DOHH2 (cell line): ENCODE data around the gene CFAP119.

Experiments
- EZH2phosphoT487 ChIP-seq: fragments of 200-600 bp; sonication (generic); IDR thresholded peaks from 2 replicates; pipeline ENCODE4 v1.6.1; 2017; ENCODE audit warnings: borderline replicate concordance, mild to moderate bottlenecking, antibody characterized with exemption, low read length, moderate library complexity, mixed read lengths
- TF ChIP-seq, protein P1 (sequence below): fragments of 200-600 bp; sonication (generic); IDR thresholded peaks from one replicate; pipeline ENCODE4 v1.5.1; 2014; ENCODE audit warnings: antibody characterized with exemption, mild to moderate bottlenecking, low read depth, low read length; ENCODE audit not compliant: poor library complexity, severe bottlenecking

- TF ChIP-seq, protein P1, sequence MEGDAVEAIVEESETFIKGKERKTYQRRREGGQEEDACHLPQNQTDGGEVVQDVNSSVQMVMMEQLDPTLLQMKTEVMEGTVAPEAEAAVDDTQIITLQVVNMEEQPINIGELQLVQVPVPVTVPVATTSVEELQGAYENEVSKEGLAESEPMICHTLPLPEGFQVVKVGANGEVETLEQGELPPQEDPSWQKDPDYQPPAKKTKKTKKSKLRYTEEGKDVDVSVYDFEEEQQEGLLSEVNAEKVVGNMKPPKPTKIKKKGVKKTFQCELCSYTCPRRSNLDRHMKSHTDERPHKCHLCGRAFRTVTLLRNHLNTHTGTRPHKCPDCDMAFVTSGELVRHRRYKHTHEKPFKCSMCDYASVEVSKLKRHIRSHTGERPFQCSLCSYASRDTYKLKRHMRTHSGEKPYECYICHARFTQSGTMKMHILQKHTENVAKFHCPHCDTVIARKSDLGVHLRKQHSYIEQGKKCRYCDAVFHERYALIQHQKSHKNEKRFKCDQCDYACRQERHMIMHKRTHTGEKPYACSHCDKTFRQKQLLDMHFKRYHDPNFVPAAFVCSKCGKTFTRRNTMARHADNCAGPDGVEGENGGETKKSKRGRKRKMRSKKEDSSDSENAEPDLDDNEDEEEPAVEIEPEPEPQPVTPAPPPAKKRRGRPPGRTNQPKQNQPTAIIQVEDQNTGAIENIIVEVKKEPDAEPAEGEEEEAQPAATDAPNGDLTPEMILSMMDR, result no peak
- TF ChIP-seq EZH2phosphoT487, result no peak
These were observed 6.1 kb upstream of the CFAP119 start for GRCh38 chr16:30767767-30768465.
